Left ventricle myocardium superior (tissue), 1 donor: ENCODE data around the gene ZNF639. TPM values are rescaled to one million over a fixed set of nuclear protein-coding genes. Genes with fewer than 3 reads are reported as not detected.

Source experiments
- ATAC-seq: fragments of 200-7000 bp; cut with Tn5 transposase; one replicate; pipeline ENCODE4 v1.9.1; 2020; ENCODE audit warnings: mild to moderate bottlenecking, moderate library complexity
- DNase-seq: peaks from one replicate; pipeline ENCODE4 v3.0.0-alpha.2; 2020
- intact Hi-C: fragments of 100-400 bp; cut with micrococcal nuclease; formaldehyde crosslinking; loops from one replicate; pipeline ENCODE4 v1.11.0; 2022
- total RNA-seq: library from RNA; stranded (reverse); fragmentation: NEBNext Ultra II Directional; extraction: Animal tissue kit (Norgen Biotek cat#: 25700); gene quantifications from one replicate; pipeline ENCODE4 v1.2.1, GENCODE V29; 2021
- donor health status: DM: no; HTN: yes; CAD: no; lungs with severe emphysema.

Gene ZNF639
- total RNA-seq, 1 donor from 2014 or later, result 34.4 TPM

GRCh38 chr3:179376474-179376873 lies 53.6 kb downstream of the ZNF639 start:
- DNase-seq (no peak), ATAC-seq (no peak)
- intact Hi-C loops, result no loop called here

Other genes starting within 250 kb of the ZNF639 start
- gene PIK3CA, start 174.7 kb upstream of the ZNF639 start, total RNA-seq, result 20.9 TPM
- gene KCNMB3, start 71.9 kb upstream of the ZNF639 start, total RNA-seq, result 1.1 TPM
- 65.1 TPM for gene MFN1, start 24.7 kb downstream of the ZNF639 start, total RNA-seq
- gene GNB4, start 128.4 kb downstream of the ZNF639 start, total RNA-seq, result 16.3 TPM
- gene ACTL6A, start 239.9 kb downstream of the ZNF639 start, total RNA-seq, result 20.3 TPM